Ovary (tissue), 3 donors: ENCODE measurements around the gene RAC2.

ENCODE experiments used
- EP300 ChIP-seq: sonication (generic); formaldehyde crosslinking; IDR thresholded peaks from one replicate; pipeline ENCODE4 v1.6.1; 2017; ENCODE audit warnings: antibody characterized with exemption
- POLR2A ChIP-seq: fragments of 450-650 bp; IDR thresholded peaks from one replicate; pipeline ENCODE4 v1.6.1; 2017; ENCODE audit warnings: antibody characterized with exemption, mild to moderate bottlenecking, moderate library complexity
- TF ChIP-seq, protein P1 (sequence below), 3 donors: fragments of 450-650 bp in 2 of 3; fragments of 200-600 bp in 1 of 3; IDR thresholded peaks; one replicate each; pipeline versions ENCODE4 v1.5.1 to v1.8.0; 2016 to 2022; ENCODE audit warnings: antibody characterized with exemption in 3 of 3, mild to moderate bottlenecking in 1 of 3
- donor health status: DM: no; HTN: no; CAD: no.

GRCh38 chr22:37199760-37200108, 44.3 kb downstream of the RAC2 start:
- TF ChIP-seq EP300 (no peak), POLR2A (no peak)
- TF ChIP-seq, protein P1, sequence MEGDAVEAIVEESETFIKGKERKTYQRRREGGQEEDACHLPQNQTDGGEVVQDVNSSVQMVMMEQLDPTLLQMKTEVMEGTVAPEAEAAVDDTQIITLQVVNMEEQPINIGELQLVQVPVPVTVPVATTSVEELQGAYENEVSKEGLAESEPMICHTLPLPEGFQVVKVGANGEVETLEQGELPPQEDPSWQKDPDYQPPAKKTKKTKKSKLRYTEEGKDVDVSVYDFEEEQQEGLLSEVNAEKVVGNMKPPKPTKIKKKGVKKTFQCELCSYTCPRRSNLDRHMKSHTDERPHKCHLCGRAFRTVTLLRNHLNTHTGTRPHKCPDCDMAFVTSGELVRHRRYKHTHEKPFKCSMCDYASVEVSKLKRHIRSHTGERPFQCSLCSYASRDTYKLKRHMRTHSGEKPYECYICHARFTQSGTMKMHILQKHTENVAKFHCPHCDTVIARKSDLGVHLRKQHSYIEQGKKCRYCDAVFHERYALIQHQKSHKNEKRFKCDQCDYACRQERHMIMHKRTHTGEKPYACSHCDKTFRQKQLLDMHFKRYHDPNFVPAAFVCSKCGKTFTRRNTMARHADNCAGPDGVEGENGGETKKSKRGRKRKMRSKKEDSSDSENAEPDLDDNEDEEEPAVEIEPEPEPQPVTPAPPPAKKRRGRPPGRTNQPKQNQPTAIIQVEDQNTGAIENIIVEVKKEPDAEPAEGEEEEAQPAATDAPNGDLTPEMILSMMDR (IDR thresholded peaks at IDR 0.05) = peak in 2 of 3 donors; percentile 6 to 34
